Neuronal stem cell (in vitro differentiated cells): ENCODE results near the gene AP1S2.

ENCODE experiments used
- DNase-seq: peaks from one replicate; pipeline ENCODE4 v3.0.0-alpha.2; 2013; ENCODE audit warnings: low spot score
- H2AFZ ChIP-seq: one replicate; pipeline ENCODE4 v1.6.1; 2013; ENCODE audit warnings: mild to moderate bottlenecking, low read length, inconsistent platforms
- H2AK5ac ChIP-seq: 2 replicates; pipeline ENCODE4 v1.6.1; 2013; ENCODE audit warnings: low read depth, mild to moderate bottlenecking, inconsistent platforms, low read length, moderate library complexity, mixed read lengths
- H2BK120ac ChIP-seq: 2 replicates; pipeline ENCODE4 v1.6.1; 2013; ENCODE audit warnings: low read depth, mild to moderate bottlenecking, inconsistent platforms, low read length, moderate library complexity, mixed read lengths
- H2BK12ac ChIP-seq: one replicate; pipeline ENCODE4 v1.6.1; 2013; ENCODE audit warnings: low read length, inconsistent platforms
- H2BK15ac ChIP-seq: 2 replicates; pipeline ENCODE4 v1.6.1; 2013; ENCODE audit warnings: mild to moderate bottlenecking, low read length, inconsistent platforms, mixed read lengths
- H2BK5ac ChIP-seq: one replicate; pipeline ENCODE4 v1.6.1; 2013; ENCODE audit warnings: inconsistent platforms, mild to moderate bottlenecking, low read length, moderate library complexity
- H3K14ac ChIP-seq: one replicate; pipeline ENCODE4 v1.6.1; 2013; ENCODE audit warnings: low read length, inconsistent platforms
- H3K18ac ChIP-seq: 2 replicates; pipeline ENCODE4 v1.6.1; 2013; ENCODE audit warnings: low read length, inconsistent platforms
- H3K23ac ChIP-seq: 2 replicates; pipeline ENCODE4 v1.6.1; 2013; ENCODE audit warnings: low read depth, mild to moderate bottlenecking, mixed read lengths, low read length, inconsistent platforms; ENCODE audit not compliant: poor library complexity
- H3K27ac ChIP-seq: replicated peaks from 3 replicates; pipeline ENCODE4 v1.5.1; 2013; ENCODE audit warnings: low read length, inconsistent platforms
- H3K27me3 ChIP-seq, 3 experiments: 2 replicates each; pipeline ENCODE4 v1.6.1; 2013; ENCODE audit warnings: low read length in 3 of 3, mild to moderate bottlenecking in 2 of 3, inconsistent platforms in 1 of 3, low read depth in 1 of 3, mixed read lengths in 1 of 3, moderate library complexity in 1 of 3; ENCODE audit not compliant: control insufficient read depth in 3 of 3, insufficient read depth in 3 of 3
- H3K36me3 ChIP-seq, 2 donors: replicated peaks in 1 of 2; 2 replicates each; pipeline ENCODE4 v1.6.1; 2013; ENCODE audit warnings: low read length in 2 of 2; ENCODE audit not compliant: control insufficient read depth in 2 of 2, insufficient read depth in 2 of 2
- H3K4ac ChIP-seq: 2 replicates; pipeline ENCODE4 v1.6.1; 2013; ENCODE audit warnings: inconsistent platforms, mild to moderate bottlenecking, low read length, moderate library complexity
- H3K4me1 ChIP-seq, 2 donors: 1 replicate in 1 of 2; 2 replicates in 1 of 2; pipeline ENCODE4 v1.6.1; 2013; ENCODE audit warnings: low read length in 2 of 2, low read depth in 1 of 2; ENCODE audit not compliant: control insufficient read depth in 2 of 2, insufficient read depth in 1 of 2
- H3K4me2 ChIP-seq: one replicate; pipeline ENCODE4 v1.6.1; 2013; ENCODE audit warnings: mild to moderate bottlenecking, low read length, inconsistent platforms; ENCODE audit not compliant: insufficient read depth, poor library complexity, severe bottlenecking
- H3K4me3 ChIP-seq, 2 donors: 2 replicates each; pipeline ENCODE4 v1.5.1; 2013; ENCODE audit warnings: low read length in 2 of 2, mild to moderate bottlenecking in 2 of 2, inconsistent platforms in 1 of 2, moderate library complexity in 1 of 2
- H3K79me1 ChIP-seq: one replicate; pipeline ENCODE4 v1.6.1; 2013; ENCODE audit warnings: low read depth, mild to moderate bottlenecking, inconsistent platforms, low read length, moderate library complexity
- H3K9ac ChIP-seq: one replicate; pipeline ENCODE4 v1.6.1; 2013; ENCODE audit warnings: mild to moderate bottlenecking, low read depth, low read length, inconsistent platforms; ENCODE audit not compliant: poor library complexity
- H3K9me3 ChIP-seq, 2 donors: replicated peaks in 1 of 2; 2 replicates each; pipeline versions ENCODE3 to v1.6.1; 2013; ENCODE audit warnings: low read length in 2 of 2, mild to moderate bottlenecking in 2 of 2, inconsistent platforms in 1 of 2, low read depth in 1 of 2, mixed read lengths in 1 of 2, moderate library complexity in 1 of 2; ENCODE audit not compliant: control insufficient read depth in 2 of 2, insufficient read depth in 1 of 2
- H4K8ac ChIP-seq: one replicate; pipeline ENCODE4 v1.6.1; 2013; ENCODE audit warnings: low read depth, mild to moderate bottlenecking, inconsistent platforms, low read length, moderate library complexity
- H4K91ac ChIP-seq: one replicate; pipeline ENCODE4 v1.6.1; 2013; ENCODE audit warnings: low read length, low read depth, mild to moderate bottlenecking, inconsistent platforms; ENCODE audit not compliant: poor library complexity
- WGBS, 2 donors: extraction: QIAGEN DNeasy Blood & Tissue Kit; methylation state at CpG; one replicate each; pipeline ENCODE4 v1.1.7; 2013; ENCODE audit warnings: missing lambda C conversion rate in 2 of 2, mixed read lengths in 1 of 2; ENCODE audit not compliant: insufficient read length in 2 of 2, insufficient replicate concordance in 1 of 2; ENCODE audit errors: extremely low coverage in 2 of 2; 5-methylcytosine and 5-hydroxymethylcytosine counted together

The AP1S2 gene

DNA sequence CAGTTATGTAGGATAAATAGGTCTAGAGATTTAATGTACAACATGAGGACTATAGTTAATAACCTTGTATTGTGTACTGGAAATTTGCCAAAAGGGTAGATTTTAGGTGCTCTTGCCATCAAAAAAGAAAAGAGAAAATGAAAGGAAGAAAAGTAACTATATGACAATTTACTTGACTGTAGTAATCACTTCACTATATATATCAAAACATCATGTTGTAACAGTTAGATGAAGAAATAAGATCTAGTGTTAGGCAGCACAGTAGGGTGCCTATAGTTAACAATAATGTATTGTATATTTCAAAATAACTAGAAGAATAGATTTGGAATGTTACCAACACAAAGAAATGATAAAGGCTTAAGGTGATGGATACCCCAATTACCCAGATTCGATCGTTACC, 35.9 kb upstream of the AP1S2 start:
- no peak overlapping the region for H3K4me3 ChIP-seq
- no peaks in the 10 kb centered on the region for H3K9me3 ChIP-seq
- no peak overlapping the region for H2AFZ ChIP-seq
- no peak overlapping the region for H2BK15ac ChIP-seq
- no CpG with 5 or more reads among the region's 2 CpGs for WGBS, 2 donors
- H3K36me3 ChIP-seq = no peaks in the 10 kb centered on the region
- H3K9ac ChIP-seq = no peak overlapping the region
- no peaks in the 10 kb centered on the region for H3K79me1 ChIP-seq
- no peak overlapping the region for H3K18ac ChIP-seq
- H2BK12ac ChIP-seq = no peak overlapping the region
- peaks cover 0 to 5% of the 10 kb centered on the region in 2 donors for H3K4me1 ChIP-seq
- H2BK120ac ChIP-seq = no peak overlapping the region
- no peak overlapping the region for H4K91ac ChIP-seq
- H3K23ac ChIP-seq = no peak overlapping the region
- H2AK5ac ChIP-seq = no peak overlapping the region
- no peak overlapping the region for H3K4ac ChIP-seq
- no peaks in the 10 kb centered on the region for H3K27me3 ChIP-seq
- H4K8ac ChIP-seq = no peak overlapping the region
- no peak overlapping the region for H3K27ac ChIP-seq
- H2BK5ac ChIP-seq = no peak overlapping the region
- no peak overlapping the region for H3K4me2 ChIP-seq
- no peak for DNase-seq
- no peak overlapping the region for H3K14ac ChIP-seq

DNA sequence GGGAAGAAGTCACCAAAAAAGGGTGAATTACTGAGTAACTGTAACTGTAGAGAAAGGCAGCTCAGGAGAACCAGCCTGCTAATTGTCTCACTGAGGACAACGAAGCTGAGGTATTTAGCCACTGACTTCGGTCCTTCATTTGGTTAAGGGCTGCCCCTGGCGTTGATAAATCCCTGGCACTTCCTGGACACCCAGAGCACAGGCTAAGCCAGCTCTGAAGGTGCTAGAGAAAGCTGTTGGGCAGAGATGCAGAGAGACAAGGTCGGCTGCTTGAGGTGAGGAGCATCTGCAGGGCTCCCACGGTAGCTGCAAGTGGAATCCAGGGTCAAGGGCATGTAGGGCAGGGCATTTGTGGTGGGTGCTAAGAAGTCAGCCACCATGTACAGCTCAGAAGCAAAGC, 33.4 kb upstream of the AP1S2 start:
- no peak overlapping the region for H3K4ac ChIP-seq
- no CpG with 5 or more reads among the region's 5 CpGs for WGBS, 2 donors
- no peaks in the 10 kb centered on the region for H3K27me3 ChIP-seq

DNA sequence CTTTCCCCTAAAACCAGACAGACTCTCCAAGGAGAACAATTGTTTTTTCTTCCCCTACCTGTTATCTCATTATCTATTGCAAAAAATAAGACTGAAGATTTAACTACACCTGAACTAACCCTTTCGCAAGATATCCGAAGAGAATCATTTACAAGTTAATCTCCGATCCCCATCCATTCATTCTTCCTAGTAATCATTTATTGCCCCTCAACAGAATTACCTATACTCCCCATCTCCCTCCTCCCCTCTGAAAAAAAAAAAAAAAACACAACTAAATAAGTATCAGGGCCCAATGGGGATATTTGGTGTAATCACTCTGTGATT, 28.9 kb upstream of the AP1S2 start:
- Histone ChIP-seq H3K4me1 (peaks cover 2 to 21% of the 10 kb centered on the region in 2 donors), H3K27ac (no peak overlapping the region), H2BK5ac (no peak overlapping the region), H2AFZ (no peak overlapping the region), H3K27me3 (no peaks in the 10 kb centered on the region), H2BK120ac (no peak overlapping the region), H3K36me3 (no peaks in the 10 kb centered on the region), H3K14ac (no peak overlapping the region), H4K8ac (no peak overlapping the region), H3K4me2 (no peak overlapping the region), H3K4me3 (no peak overlapping the region), H2BK12ac (no peak overlapping the region), H3K9ac (no peak overlapping the region), H4K91ac (no peak overlapping the region), H3K4ac (no peak overlapping the region), H3K9me3 (peaks cover 0 to 17% of the 10 kb centered on the region in 2 donors), H3K18ac (no peak overlapping the region), H2AK5ac (no peak overlapping the region), H2BK15ac (no peak overlapping the region), H3K23ac (no peak overlapping the region), H3K79me1 (no peaks in the 10 kb centered on the region)
- no CpG with 5 or more reads among the region's 3 CpGs for WGBS, 2 donors
- DNase-seq = no peak

More for the DNA sequence above, 33.4 kb upstream of the AP1S2 start:
- Histone ChIP-seq H3K14ac (no peak overlapping the region), H3K23ac (no peak overlapping the region), H2AK5ac (no peak overlapping the region), H2BK120ac (no peak overlapping the region), H3K79me1 (no peaks in the 10 kb centered on the region), H3K27ac (no peak overlapping the region), H3K4me2 (no peak overlapping the region), H2BK5ac (no peak overlapping the region), H2BK12ac (no peak overlapping the region), H3K9ac (no peak overlapping the region), H3K18ac (no peak overlapping the region), H4K8ac (no peak overlapping the region), H3K4me1 (peaks cover 0 to 10% of the 10 kb centered on the region in 2 donors), H2AFZ (peak overlapping the region; percentile 21), H3K9me3 (no peaks in the 10 kb centered on the region), H2BK15ac (no peak overlapping the region), H3K36me3 (no peaks in the 10 kb centered on the region), H3K4me3 (no peak overlapping the region), H4K91ac (no peak overlapping the region)
- DNase-seq = no peak

- H4K8ac ChIP-seq = no peak overlapping the region
- H3K18ac ChIP-seq = no peak overlapping the region
- no peaks in the 10 kb centered on the region for H3K36me3 ChIP-seq
- no peak overlapping the region for H4K91ac ChIP-seq
- H2AFZ ChIP-seq = peak overlapping the region; percentile 27
- no peak overlapping the region for H3K4me3 ChIP-seq
- no peak overlapping the region for H2BK5ac ChIP-seq
- H3K27me3 ChIP-seq = no peaks in the 10 kb centered on the region
- H3K79me1 ChIP-seq = no peaks in the 10 kb centered on the region
- no peak overlapping the region for H3K4ac ChIP-seq
- no peak overlapping the region for H3K23ac ChIP-seq
- H2AK5ac ChIP-seq = no peak overlapping the region
- no peak overlapping the region for H3K4me2 ChIP-seq
- no peak overlapping the region for H2BK120ac ChIP-seq
- peaks cover 0 to 17% of the 10 kb centered on the region in 2 donors for H3K9me3 ChIP-seq
- H3K9ac ChIP-seq = no peak overlapping the region
- H3K27ac ChIP-seq = no peak overlapping the region
- no peak overlapping the region for H2BK12ac ChIP-seq
- H3K14ac ChIP-seq = no peak overlapping the region
- no peak for DNase-seq
- peaks cover 2 to 21% of the 10 kb centered on the region in 2 donors for H3K4me1 ChIP-seq
- H2BK15ac ChIP-seq = no peak overlapping the region
- WGBS, 2 donors = no CpG with 5 or more reads among the region's 5 CpGs
Observed at GRCh38 chrX:15882704-15883539, 28.3 kb upstream of the AP1S2 start.
